Upper lobe of right lung (tissue), 1 donor: ENCODE data around the gene DRAM2. TPM values are rescaled to one million over a fixed set of nuclear protein-coding genes. Genes with fewer than 3 reads are reported as not detected.
"Not testable (repeated sequence)": the region's sequence is repeated elsewhere in the genome, so short reads cannot be mapped to it uniquely, and the experiment has no call there.

ENCODE experiments used
- ATAC-seq: fragments of 200-7000 bp; cut with Tn5 transposase; one replicate; pipeline ENCODE4 v1.9.1; 2020; ENCODE audit warnings: mild to moderate bottlenecking, moderate library complexity
- DNase-seq: peaks from one replicate; pipeline ENCODE4 v3.0.0-alpha.2; 2020
- H3K27ac ChIP-seq: fragments of 200-600 bp; one replicate; pipeline ENCODE4 v1.8.0; 2022
- H3K27me3 ChIP-seq: fragments of 200-600 bp; one replicate; pipeline ENCODE4 v1.8.0; 2022; ENCODE audit warnings: mild to moderate bottlenecking
- H3K36me3 ChIP-seq: fragments of 200-600 bp; one replicate; pipeline ENCODE4 v1.8.0; 2022
- H3K4me1 ChIP-seq: fragments of 200-600 bp; one replicate; pipeline ENCODE4 v1.8.0; 2022
- H3K4me3 ChIP-seq: fragments of 200-600 bp; one replicate; pipeline ENCODE4 v1.8.0; 2022; ENCODE audit warnings: mild to moderate bottlenecking
- H3K9me3 ChIP-seq: fragments of 200-600 bp; one replicate; pipeline ENCODE4 v1.8.0; 2022
- intact Hi-C: fragments of 100-400 bp; cut with DNase I; formaldehyde crosslinking; loops from one replicate; pipeline ENCODE4 v1.11.0; 2022
- total RNA-seq: library from RNA; stranded (reverse); fragmentation: NEBNext Ultra II Directional; extraction: Animal tissue kit (Norgen Biotek cat#: 25700); gene quantifications from one replicate; pipeline ENCODE4 v1.2.1, GENCODE V29; 2021
- TF ChIP-seq, protein P1 (sequence below): fragments of 200-600 bp; IDR thresholded peaks from one replicate; pipeline ENCODE4 v1.8.0; 2022; ENCODE audit warnings: antibody characterized with exemption
- donor health status: DM: no; HTN: yes; CAD: no; lungs with severe emphysema.

DRAM2 gene
- total RNA-seq, 1 donor from 2014 or later = 50.8 TPM

DNA sequence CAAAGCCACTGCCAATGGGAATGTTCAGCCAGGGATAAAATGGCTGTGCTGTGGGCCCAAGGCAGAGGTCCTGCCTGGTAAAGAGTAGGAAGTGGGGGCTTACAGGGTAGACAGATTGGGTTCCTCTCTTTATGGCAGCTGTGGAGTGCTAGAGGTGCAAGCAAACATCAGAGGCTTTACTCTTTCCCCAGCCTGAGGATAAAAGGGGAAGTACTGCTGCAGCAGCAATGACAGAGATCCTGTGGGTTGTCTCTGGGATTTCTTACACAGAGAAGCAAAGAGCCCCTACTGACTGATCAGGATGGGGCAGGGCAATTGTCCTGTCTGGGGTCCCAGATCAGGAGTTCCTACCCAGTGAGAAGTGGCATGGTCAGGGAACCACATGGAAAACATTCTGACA, 54.2 kb downstream of the DRAM2 start:
- Histone ChIP-seq H3K9me3 (no peaks in the 10 kb centered on the region), H3K27me3 (no peaks in the 10 kb centered on the region), H3K4me1 (no peaks in the 10 kb centered on the region), H3K36me3 (no peaks in the 10 kb centered on the region), H3K4me3 (no peak overlapping the region), H3K27ac (no peak overlapping the region)
- no peak for DNase-seq
- ATAC-seq = no peak
- TF ChIP-seq, protein P1, sequence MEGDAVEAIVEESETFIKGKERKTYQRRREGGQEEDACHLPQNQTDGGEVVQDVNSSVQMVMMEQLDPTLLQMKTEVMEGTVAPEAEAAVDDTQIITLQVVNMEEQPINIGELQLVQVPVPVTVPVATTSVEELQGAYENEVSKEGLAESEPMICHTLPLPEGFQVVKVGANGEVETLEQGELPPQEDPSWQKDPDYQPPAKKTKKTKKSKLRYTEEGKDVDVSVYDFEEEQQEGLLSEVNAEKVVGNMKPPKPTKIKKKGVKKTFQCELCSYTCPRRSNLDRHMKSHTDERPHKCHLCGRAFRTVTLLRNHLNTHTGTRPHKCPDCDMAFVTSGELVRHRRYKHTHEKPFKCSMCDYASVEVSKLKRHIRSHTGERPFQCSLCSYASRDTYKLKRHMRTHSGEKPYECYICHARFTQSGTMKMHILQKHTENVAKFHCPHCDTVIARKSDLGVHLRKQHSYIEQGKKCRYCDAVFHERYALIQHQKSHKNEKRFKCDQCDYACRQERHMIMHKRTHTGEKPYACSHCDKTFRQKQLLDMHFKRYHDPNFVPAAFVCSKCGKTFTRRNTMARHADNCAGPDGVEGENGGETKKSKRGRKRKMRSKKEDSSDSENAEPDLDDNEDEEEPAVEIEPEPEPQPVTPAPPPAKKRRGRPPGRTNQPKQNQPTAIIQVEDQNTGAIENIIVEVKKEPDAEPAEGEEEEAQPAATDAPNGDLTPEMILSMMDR = no peak
- intact Hi-C loops = no loop called here

DNA sequence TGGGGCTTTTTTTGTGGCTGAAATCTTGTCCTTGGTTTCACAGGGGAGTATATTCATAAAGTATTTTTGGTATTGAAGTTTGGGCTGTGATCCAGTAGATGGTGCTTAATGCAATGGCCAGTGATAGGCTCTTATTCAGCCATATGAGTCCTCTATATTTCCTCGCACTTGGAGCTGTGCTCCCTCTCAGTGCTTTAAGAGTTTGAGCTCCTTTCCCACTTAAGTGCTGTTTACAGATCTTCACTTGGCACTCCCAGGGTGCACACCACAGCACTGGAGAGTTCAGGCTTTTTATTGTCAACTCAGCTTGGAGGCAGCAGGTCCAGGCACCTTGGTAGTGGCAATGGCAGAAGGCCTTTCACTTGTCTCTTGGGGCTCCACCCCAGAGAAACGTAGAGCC, 54.9 kb downstream of the DRAM2 start:
- TF ChIP-seq, protein P1 = no peak
- DNase-seq = no peak
- no peak for ATAC-seq
- no peaks in the 10 kb centered on the region for H3K27me3 ChIP-seq
- H3K4me1 ChIP-seq = no peaks in the 10 kb centered on the region
- intact Hi-C loops = no loop called here
- H3K9me3 ChIP-seq = no peaks in the 10 kb centered on the region
- no peak overlapping the region for H3K27ac ChIP-seq
- H3K36me3 ChIP-seq = no peaks in the 10 kb centered on the region
- no peak overlapping the region for H3K4me3 ChIP-seq

DNA sequence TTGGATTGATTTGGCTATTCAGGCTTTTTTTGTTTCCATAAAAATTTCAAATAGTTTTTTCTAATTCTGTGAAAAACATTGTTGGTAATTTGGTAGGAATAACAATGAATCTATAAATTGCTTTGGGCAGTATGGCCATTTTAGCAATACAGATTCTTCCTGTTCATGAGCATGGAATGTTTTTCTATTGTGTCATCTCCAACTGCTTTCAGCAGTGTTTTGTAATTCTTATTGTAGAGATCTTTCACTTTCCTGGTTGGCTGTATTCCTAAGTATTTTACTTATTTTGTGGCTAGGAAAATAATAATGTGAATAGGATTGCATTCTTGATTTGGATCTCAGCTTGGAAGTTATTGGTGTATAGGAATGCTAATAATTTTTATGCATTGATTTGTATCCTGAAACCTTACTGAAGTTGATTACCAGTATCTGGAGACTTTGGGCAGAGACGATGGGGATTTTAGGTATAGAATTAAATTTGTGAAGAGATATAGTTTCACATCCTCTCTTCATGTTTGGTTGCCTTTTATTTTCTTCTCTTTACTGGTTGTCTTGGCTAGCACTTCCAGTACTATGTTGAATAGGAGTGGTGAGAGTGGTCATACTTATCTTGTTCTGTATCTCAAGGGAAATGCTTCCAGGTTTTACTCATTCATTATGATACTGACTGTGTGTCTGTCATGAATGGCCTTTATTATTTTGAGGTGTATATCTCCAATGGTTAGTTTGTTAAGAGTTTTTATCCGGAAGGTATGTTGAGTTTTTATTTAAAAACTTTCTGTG, 57.3 kb downstream of the DRAM2 start:
- DNase-seq = no peak
- no peaks in the 10 kb centered on the region for H3K36me3 ChIP-seq
- no peaks in the 10 kb centered on the region for H3K27me3 ChIP-seq
- no peak overlapping the region for H3K27ac ChIP-seq
- no peaks in the 10 kb centered on the region for H3K4me1 ChIP-seq
- no peak overlapping the region for H3K4me3 ChIP-seq
- ATAC-seq = no peak
- TF ChIP-seq, protein P1 = no peak
- H3K9me3 ChIP-seq = no peaks in the 10 kb centered on the region
- intact Hi-C loops = no loop called here

DNA sequence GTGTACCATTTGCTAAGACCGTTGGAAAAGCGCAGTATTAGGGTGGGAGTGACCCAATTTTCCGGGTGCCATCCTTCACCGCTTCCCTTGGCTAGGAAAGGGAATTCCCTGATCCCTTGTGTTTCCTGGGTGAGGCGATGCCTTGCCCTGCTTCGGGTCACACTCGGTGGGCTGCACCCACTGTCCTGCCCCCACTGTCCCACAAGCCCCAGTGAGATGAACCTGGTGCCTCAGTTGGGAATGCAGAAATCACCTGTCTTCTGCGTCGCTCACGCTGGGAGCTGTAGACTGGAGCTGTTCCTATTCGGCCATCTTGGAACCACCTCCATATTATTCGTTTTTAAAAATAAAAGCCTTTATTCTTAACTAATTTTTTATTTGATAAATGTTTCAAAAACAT, 60.6 kb downstream of the DRAM2 start:
- H3K27me3 ChIP-seq, H3K4me3 ChIP-seq, H3K4me1 ChIP-seq, H3K9me3 ChIP-seq, H3K27ac ChIP-seq, H3K36me3 ChIP-seq, DNase-seq, intact Hi-C loops, ATAC-seq: not testable (repeated sequence)

DNA sequence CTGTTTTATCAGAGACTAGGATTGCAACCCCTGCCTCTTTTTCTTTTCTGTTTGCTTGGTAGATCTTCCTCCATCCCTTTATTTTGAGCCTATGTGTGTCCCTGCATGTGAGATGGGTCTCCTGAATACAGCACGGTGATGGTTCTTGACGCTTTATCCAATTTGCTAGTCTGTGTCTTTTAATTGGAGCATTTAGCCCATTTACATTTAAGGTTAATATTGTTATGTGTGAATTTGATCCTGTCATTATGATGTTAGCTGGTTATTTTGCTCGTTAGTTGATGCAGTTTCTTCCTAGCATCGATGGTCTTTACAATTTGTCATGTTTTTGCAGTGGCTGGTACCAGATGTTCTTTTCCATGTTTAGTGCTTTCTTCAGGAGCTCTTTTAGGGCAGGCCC, 62.6 kb downstream of the DRAM2 start:
- H3K9me3 ChIP-seq, intact Hi-C loops, H3K4me3 ChIP-seq: not testable (repeated sequence)

More for the DNA sequence above, 62.6 kb downstream of the DRAM2 start:
- H3K27ac ChIP-seq, DNase-seq, H3K4me1 ChIP-seq, H3K36me3 ChIP-seq, ATAC-seq, H3K27me3 ChIP-seq: not testable (repeated sequence)

Other genes starting within 250 kb of the DRAM2 start
- 7.0 TPM for gene LRIF1, start 176.2 kb downstream of the DRAM2 start, total RNA-seq
- gene CEPT1, start 130 bp upstream of the DRAM2 start, total RNA-seq = 57.6 TPM
- 78.2 TPM for gene DENND2D, start 60.6 kb upstream of the DRAM2 start, total RNA-seq
- gene CHI3L2, start 87.6 kb upstream of the DRAM2 start, total RNA-seq = 50.3 TPM
- 6.3 TPM for gene CHIA, start 150.8 kb upstream of the DRAM2 start, total RNA-seq